RWPE1 (cell line): Measurements from ENCODE around the gene CAPN5.
"Not testable (repeated sequence)": the region's sequence is repeated elsewhere in the genome, so short reads cannot be mapped to it uniquely, and the experiment has no call there.

ENCODE experiments used
- CTCF ChIA-PET: fragments of 350-600 bp; sonication (Branson Sonifier 250); formaldehyde crosslinking; extraction: SDS; loops from one replicate; lab custom pipeline; 2021; lab: Yijun Ruan, JAX
- POLR2A ChIA-PET: fragments of 400-600 bp; formaldehyde crosslinking; extraction: SDS; loops from one replicate; lab custom pipeline; 2020; ENCODE audit warnings: antibody characterized with exemption; ENCODE audit not compliant: low non-redundant PET; lab: Yijun Ruan, JAX
- DNase-seq: peaks from one replicate; pipeline ENCODE4 v3.0.0; 2012; ENCODE audit warnings: low spot score
- H3K27ac ChIP-seq: fragments of 450-650 bp; 2 replicates; pipeline ENCODE4 v1.5.1; 2017
- CTCF ChIP-seq: fragments of 450-650 bp; conservative IDR thresholded peaks from 2 replicates; pipeline ENCODE4 v1.5.1; 2017; ENCODE audit warnings: low read depth, mild to moderate bottlenecking

CAPN5 gene

GRCh38 chr11:77094841-77095365 lies 28.1 kb downstream of the CAPN5 start:
- H3K27ac ChIP-seq, result no peak overlapping the region
- DNase-seq, result no peak
- ChIA-PET POLR2A (no interaction called here), CTCF (interaction anchor here (0.8 to 1.9 kb wide), 4 partner anchors 28 to 47 kb away, joined by 3 to 6 read pairs (median 6); partner anchors contain the start of gene CAPN5)
- TF ChIP-seq CTCF, result no peak

- TF ChIP-seq CTCF, result no peak
- no peak for DNase-seq
- POLR2A ChIA-PET, result no interaction called here
- CTCF ChIA-PET, result interaction anchor here (0.6 to 1.8 kb wide), 5 partner anchors 29 to 940 kb away, joined by 3 to 6 read pairs (median 5); partner anchors contain the start of gene CAPN5
- no peak overlapping the region for H3K27ac ChIP-seq
Observed at GRCh38 chr11:77095551-77096490, 29.1 kb downstream of the CAPN5 start.

- ChIA-PET POLR2A (no interaction called here), CTCF (interaction anchor here (0.6 to 0.7 kb wide), 2 partner anchors 50 to 939 kb away, joined by 4 to 5 read pairs; no protein-coding TSS in a partner anchor)
- no peak overlapping the region for H3K27ac ChIP-seq
- no peak for TF ChIP-seq CTCF
- DNase-seq, result no peak
Observed at GRCh38 chr11:77096591-77097019, 29.8 kb downstream of the CAPN5 start.

GRCh38 chr11:77097180-77097579 lies 30.4 kb downstream of the CAPN5 start:
- H3K27ac ChIP-seq, DNase-seq, CTCF ChIA-PET, POLR2A ChIA-PET: not testable (repeated sequence)

- no peak for TF ChIP-seq CTCF
- CTCF ChIA-PET, result interaction anchor here (1.1 kb wide), 1 partner anchor 53 kb away, joined by 3 read pairs; no protein-coding TSS in a partner anchor
Observed at GRCh38 chr11:77100166-77101042, 33.6 kb downstream of the CAPN5 start.

GRCh38 chr11:77101043-77101537 lies 34.3 kb downstream of the CAPN5 start:
- DNase-seq, result no peak
- CTCF ChIA-PET, result interaction anchor here (0.6 to 1.1 kb wide), 2 partner anchors 54 to 370 kb away, joined by 3 read pairs; no protein-coding TSS in a partner anchor
- no peak for TF ChIP-seq CTCF
- POLR2A ChIA-PET, result no interaction called here
- H3K27ac ChIP-seq, result no peak overlapping the region

More at GRCh38 chr11:77100166-77101042, 33.6 kb downstream of the CAPN5 start:
- POLR2A ChIA-PET, result no interaction called here
- DNase-seq, result no peak
- no peak overlapping the region for H3K27ac ChIP-seq
